GM11168 (cell line): ENCODE data around the gene ZNF358.

Source experiments
- in situ Hi-C: fragments of 300-500 bp; cut with MboI; formaldehyde crosslinking; loops from one replicate; pipeline ENCODE4 v1.12.0; 2022; ENCODE audit warnings: low sequenced_read_pairs; ENCODE audit not compliant: unreplicated experiment

The ZNF358 gene

GRCh38 chr19:7554565-7554964 lies 38.7 kb downstream of the ZNF358 start:
- in situ Hi-C loops: no loop called here

GRCh38 chr19:7554990-7555864 lies 39.3 kb downstream of the ZNF358 start:
- in situ Hi-C loops: no loop called here

- in situ Hi-C loops: no loop called here
These were observed 40.9 kb downstream of the ZNF358 start for GRCh38 chr19:7556696-7557315.

- in situ Hi-C loops: no loop called here
These were observed 42.8 kb downstream of the ZNF358 start for GRCh38 chr19:7558667-7559066.

- in situ Hi-C loops: no loop called here
These were observed 43.2 kb downstream of the ZNF358 start for GRCh38 chr19:7559102-7559501.

- in situ Hi-C loops: no loop called here
These were observed 44.4 kb downstream of the ZNF358 start for GRCh38 chr19:7560255-7560654.

GRCh38 chr19:7561325-7561724 lies 45.4 kb downstream of the ZNF358 start:
- in situ Hi-C loops: no loop called here

- in situ Hi-C loops: no loop called here
These were observed 46.9 kb downstream of the ZNF358 start for GRCh38 chr19:7562646-7563393.

GRCh38 chr19:7564866-7565265 lies 49.0 kb downstream of the ZNF358 start:
- in situ Hi-C loops: no loop called here

GRCh38 chr19:7565332-7565731 lies 49.4 kb downstream of the ZNF358 start:
- in situ Hi-C loops: no loop called here
